K562 (cell line): ENCODE data around the gene TCEAL6. TPM values are rescaled to one million over a fixed set of nuclear protein-coding genes. Genes with fewer than 3 reads are reported as not detected.

Source experiments
- ATAC-seq: fragments of 200-7000 bp; cut with Tn5 transposase; 3 replicates; pipeline ENCODE4 v1.9.1; 2020; ENCODE audit warnings: moderate library complexity
- BruUV-seq: library from RNA; stranded (reverse); fragments of 400-500 nt; replicated peaks from 2 replicates; lab custom pipeline; 2021; lab: Mats Ljungman, UMichigan
- CTCF ChIA-PET: fragments of 300-600 bp; formaldehyde crosslinking; extraction: SDS; loops from one replicate; lab custom pipeline; 2021; ENCODE audit warnings: low intra/inter-chr PET ratio; lab: Yijun Ruan, JAX
- POLR2A ChIA-PET: fragments of 300-600, 350-650 bp; sonication (Branson Sonifier 250); formaldehyde crosslinking; extraction: SDS; loops from one replicate; lab custom pipeline; 2021; ENCODE audit warnings: antibody characterized with exemption, inconsistent platforms; lab: Yijun Ruan, JAX
- DNase-seq, 4 experiments: peaks; one replicate each; pipeline versions ENCODE4 v3.0.0 to v3.0.0-alpha.2; 2011 to 2018; ENCODE audit warnings: low spot score in 3 of 4, mixed read lengths in 3 of 4; ENCODE audit errors: extremely low read depth in 1 of 4
- FAIRE-seq: peaks from 2 replicates; lab custom pipeline; 2011; peaks lifted over from hg19 to GRCh38; lab: Jason Lieb, UNC
- H2AFZ ChIP-seq: 2 replicates; pipeline ENCODE4 v1.6.0; 2011; ENCODE audit warnings: low read depth, low read length, control low read depth, inconsistent platforms
- H3K27ac ChIP-seq: fragments of 200-600 bp; 3 replicates; pipeline ENCODE4 v1.8.0; 2011; ENCODE audit warnings: low read depth, mild to moderate bottlenecking, control low read depth, inconsistent platforms, low read length, moderate library complexity, mixed read lengths; ENCODE audit errors: extremely low read depth
- H3K27me3 ChIP-seq, 2 experiments: fragments of 300-600 bp in 1 of 2; 2 replicates in 1 of 2; 3 replicates in 1 of 2; pipeline versions ENCODE4 v1.6.0 to v1.8.0; 2011; ENCODE audit warnings: inconsistent platforms in 2 of 2, low read length in 2 of 2, mild to moderate bottlenecking in 1 of 2, mixed read lengths in 1 of 2, moderate library complexity in 1 of 2; ENCODE audit not compliant: control insufficient read depth in 2 of 2, insufficient read depth in 2 of 2
- H3K36me3 ChIP-seq: fragments of 300-600 bp; 3 replicates; pipeline ENCODE4 v1.8.0; 2011; ENCODE audit warnings: mild to moderate bottlenecking, low read length, inconsistent platforms; ENCODE audit not compliant: control insufficient read depth, insufficient read depth
- H3K4me1 ChIP-seq, 2 experiments: fragments of 200-600 bp in 1 of 2; replicated peaks in 1 of 2; 2 replicates in 1 of 2; 3 replicates in 1 of 2; pipeline versions ENCODE4 v1.5.1 to v1.8.0; 2011; ENCODE audit warnings: inconsistent platforms in 2 of 2, low read length in 2 of 2, mild to moderate bottlenecking in 1 of 2, mixed read lengths in 1 of 2, moderate library complexity in 1 of 2; ENCODE audit not compliant: control insufficient read depth in 2 of 2, insufficient read depth in 2 of 2
- H3K4me2 ChIP-seq: 2 replicates; pipeline ENCODE4 v1.6.1; 2011; ENCODE audit warnings: low read length, control low read depth, inconsistent platforms, mixed read lengths; ENCODE audit not compliant: insufficient read depth
- H3K4me3 ChIP-seq: fragments of 200-600 bp; sonication (generic), shearing (Covaris generic); 2 replicates; pipeline ENCODE4 v1.5.1; 2016; ENCODE audit warnings: control low read depth, inconsistent platforms
- H3K79me2 ChIP-seq: fragments of 200-600 bp; 3 replicates; pipeline ENCODE4 v1.8.0; 2011; ENCODE audit warnings: low read length, inconsistent platforms; ENCODE audit not compliant: control insufficient read depth, insufficient read depth
- H3K9ac ChIP-seq, 2 experiments: 2 replicates each; pipeline versions ENCODE4 v1.6.0 to v1.6.1; 2011; ENCODE audit warnings: low read depth in 2 of 2, low read length in 2 of 2, control low read depth in 1 of 2, inconsistent platforms in 1 of 2, mild to moderate bottlenecking in 1 of 2, mixed read lengths in 1 of 2; ENCODE audit not compliant: insufficient read depth in 1 of 2
- H3K9me1 ChIP-seq: one replicate; pipeline ENCODE4 v1.6.0; 2011; ENCODE audit warnings: inconsistent platforms, mild to moderate bottlenecking, low read length, moderate library complexity; ENCODE audit not compliant: control insufficient read depth, insufficient read depth
- H3K9me3 ChIP-seq: replicated peaks from 2 replicates; pipeline ENCODE4 v1.5.1; 2011; ENCODE audit warnings: low read depth, low read length, inconsistent platforms; ENCODE audit not compliant: control insufficient read depth, insufficient read depth
- H4K20me1 ChIP-seq: replicated peaks from 2 replicates; pipeline ENCODE4 v1.6.1; 2011; ENCODE audit warnings: low read length, inconsistent platforms, mixed read lengths; ENCODE audit not compliant: control insufficient read depth, insufficient read depth
- ESRRA ChIP-seq: fragments of 450-650 bp; IDR thresholded peaks from 2 replicates; pipeline ENCODE4 v1.6.1; 2014; ENCODE audit warnings: low read depth, mild to moderate bottlenecking, moderate library complexity, borderline replicate concordance
- MAFF ChIP-seq: IDR thresholded peaks from 2 replicates; pipeline ENCODE4 v1.6.1; 2012; ENCODE audit warnings: low read length, improper control_type of control experiment
- MAFG ChIP-seq: fragments of 450-650 bp; conservative IDR thresholded peaks from 2 replicates; pipeline ENCODE4 v1.6.1; 2016; ENCODE audit warnings: missing genetic modification characterization, missing compliant biosample characterization
- RBM34 ChIP-seq: fragments of 200-400 bp; formaldehyde crosslinking; IDR thresholded peaks from 2 replicates; pipeline ENCODE4 v1.6.1; 2018; ENCODE audit warnings: low read length, borderline replicate concordance; ENCODE audit not compliant: insufficient read depth
- SLC30A9 ChIP-seq: fragments of 250-450 bp; sonication (Bioruptor Pico); IDR thresholded peaks from 2 replicates; pipeline ENCODE4 v1.8.0; 2022; ENCODE audit warnings: mild to moderate bottlenecking, moderate library complexity
- TFAM ChIP-seq: fragments of 250-450 bp; sonication (Bioruptor Pico); conservative IDR thresholded peaks from 2 replicates; pipeline ENCODE4 v1.5.0; 2021; ENCODE audit warnings: mild to moderate bottlenecking, moderate library complexity
- ZEB2 ChIP-seq: fragments of 450-650 bp; IDR thresholded peaks from 2 replicates; pipeline ENCODE4 v1.6.1; 2016
- ZNF232 ChIP-seq: sonication (generic); formaldehyde crosslinking; IDR thresholded peaks from 2 replicates; pipeline ENCODE4 v1.8.0; 2022; ENCODE audit warnings: mild to moderate bottlenecking, missing genetic modification reagents
- ZNF316 ChIP-seq: fragments of 450-650 bp; IDR thresholded peaks from 2 replicates; pipeline ENCODE4 v1.6.1; 2016
- ZNF785 ChIP-seq: fragments of 250-450 bp; sonication (Bioruptor Pico); IDR thresholded peaks from 2 replicates; pipeline ENCODE4 v1.4.0; 2020; ENCODE audit warnings: mild to moderate bottlenecking
- ZNF830 ChIP-seq: fragments of 250-450 bp; sonication (Bioruptor Pico); IDR thresholded peaks from 2 replicates; pipeline ENCODE4 v1.5.0; 2021; ENCODE audit warnings: mild to moderate bottlenecking
- WGBS: fragments of 100-300 bp; shearing (Covaris generic); methylation state at CpG from one replicate; pipeline ENCODE4 v1.1.6; 2016; ENCODE audit warnings: low coverage, mixed read lengths; ENCODE audit not compliant: insufficient coverage; ENCODE audit errors: missing lambda C conversion rate; 5-methylcytosine and 5-hydroxymethylcytosine counted together
- in situ Hi-C: fragments of 300-500 bp; cut with MboI; formaldehyde crosslinking; loops from 4 replicates; pipeline ENCODE4 v1.15.0; 2018; ENCODE audit warnings: inconsistent platforms, mixed read lengths
- intact Hi-C: fragments of 100-400 bp; cut with micrococcal nuclease; formaldehyde crosslinking; loops from 2 replicates; pipeline ENCODE4 v1.14.2; 2022
- polyA plus RNA-seq, 8 experiments: library from polyadenylated mRNA; depleted of rRNA in 4 of 8; stranded (reverse) in 5 of 8; unstranded in 3 of 8; fragments of >200 nt; fragmentation: Nextera tagmentation in 2 of 8; fragmentation: Illumina TruSeq in 1 of 8; extraction: Ambion mirVana in 2 of 8; extraction: Trizol in 1 of 8; gene quantifications; 2 replicates each; pipeline versions ENCODE4 v1.2.1 to v1.2.3, GENCODE V29; 2011 to 2014; ENCODE audit warnings: inconsistent platforms in 1 of 8, missing spikeins in 1 of 8
- total RNA-seq, 7 experiments: library from RNA; depleted of rRNA in 6 of 7; stranded (reverse); fragments of >200 nt in 6 of 7; fragmentation: Illumina TruSeq in 2 of 7; extraction: Trizol in 2 of 7; gene quantifications; 2 replicates each; pipeline versions ENCODE4 v1.2.1 to v1.2.3, GENCODE V29; 2011 to 2021; ENCODE audit warnings: low replicate concordance in 1 of 7
- TF ChIP-seq, protein P1 (sequence below): fragments of 450-650 bp; IDR thresholded peaks from 2 replicates; pipeline ENCODE4 v1.6.1; 2018; ENCODE audit not compliant: partially characterized antibody
- TF ChIP-seq, protein P2 (sequence below): fragments of 250-450 bp; sonication (Bioruptor Pico); IDR thresholded peaks from 2 replicates; pipeline ENCODE4 v1.5.0; 2021; ENCODE audit warnings: mild to moderate bottlenecking, moderate library complexity
- TF ChIP-seq, protein P3 (sequence below): fragments of 450-650 bp; IDR thresholded peaks from 2 replicates; pipeline ENCODE4 v1.6.1; 2016; ENCODE audit warnings: low read depth, mild to moderate bottlenecking, moderate library complexity

Gene TCEAL6
- total and polyA plus RNA-seq, 9 of the 15 experiments (the other 6 are each of a cell fraction or from before 2014, with no cell fraction given), result not detected

DNA sequence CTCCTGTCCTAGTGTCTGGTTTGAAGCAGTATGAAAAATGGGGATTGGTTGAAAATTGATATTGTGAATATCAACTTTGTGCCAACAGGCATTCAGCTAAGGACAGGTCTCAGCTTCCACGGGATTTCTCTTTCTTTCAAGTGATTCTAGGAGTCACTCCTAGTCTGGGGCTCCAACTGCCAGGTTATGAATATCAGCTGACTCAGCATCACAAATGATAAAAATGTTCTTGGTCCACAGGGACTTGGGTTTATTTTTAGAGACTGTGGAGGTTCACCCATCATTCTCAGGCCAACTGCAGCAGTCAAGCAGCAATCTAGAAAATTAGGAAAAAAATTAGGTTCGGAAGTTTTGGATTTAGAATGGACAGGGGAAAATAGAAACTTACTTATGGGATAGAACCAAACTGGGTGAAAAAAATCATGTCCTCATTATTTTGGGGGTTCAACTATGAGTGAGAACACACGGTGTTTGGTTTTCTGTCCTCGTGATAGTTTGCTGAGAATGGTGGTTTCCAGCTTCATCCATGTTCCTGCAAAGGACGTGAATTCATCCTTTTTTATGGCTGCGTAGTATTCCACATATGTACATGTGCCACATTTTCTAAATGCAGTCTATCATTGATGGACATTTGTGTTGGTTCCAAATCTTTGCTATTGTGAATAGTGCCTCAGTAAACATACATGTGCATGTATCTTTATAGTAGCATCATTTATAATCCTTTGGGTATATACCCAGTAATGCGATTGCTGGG, 43.9 kb upstream of the TCEAL6 start:
- FAIRE-seq (no peak), ATAC-seq (no peak), DNase-seq (no peak)
- ChIA-PET CTCF (no interaction called here), POLR2A (interaction anchor here (1.1 kb wide), 1 partner anchor 12 kb away, joined by 4 read pairs; no protein-coding TSS in a partner anchor)
- BruUV-seq, result no TSS peak
- no peak overlapping the region for H2AFZ ChIP-seq
- no peaks in the 10 kb centered on the region for H3K9me1 ChIP-seq
- H3K4me1 ChIP-seq, result no peaks in the 10 kb centered on the region
- 6% methylated on average over 7 of the region's 7 CpGs for WGBS
- no peak overlapping the region for H3K4me2 ChIP-seq
- H3K27me3 ChIP-seq, result no peaks in the 10 kb centered on the region
- in situ Hi-C loops, result no loop called here
- H4K20me1 ChIP-seq, result no peaks in the 10 kb centered on the region
- intact Hi-C loops, result no loop called here
- H3K9ac ChIP-seq, result no peak overlapping the region
- H3K9me3 ChIP-seq, result no peaks in the 10 kb centered on the region
- no peak overlapping the region for H3K27ac ChIP-seq
- H3K36me3 ChIP-seq, result no peaks in the 10 kb centered on the region
- H3K79me2 ChIP-seq, result no peaks in the 10 kb centered on the region
- H3K4me3 ChIP-seq, result no peak overlapping the region
- TF ChIP-seq, protein P1, sequence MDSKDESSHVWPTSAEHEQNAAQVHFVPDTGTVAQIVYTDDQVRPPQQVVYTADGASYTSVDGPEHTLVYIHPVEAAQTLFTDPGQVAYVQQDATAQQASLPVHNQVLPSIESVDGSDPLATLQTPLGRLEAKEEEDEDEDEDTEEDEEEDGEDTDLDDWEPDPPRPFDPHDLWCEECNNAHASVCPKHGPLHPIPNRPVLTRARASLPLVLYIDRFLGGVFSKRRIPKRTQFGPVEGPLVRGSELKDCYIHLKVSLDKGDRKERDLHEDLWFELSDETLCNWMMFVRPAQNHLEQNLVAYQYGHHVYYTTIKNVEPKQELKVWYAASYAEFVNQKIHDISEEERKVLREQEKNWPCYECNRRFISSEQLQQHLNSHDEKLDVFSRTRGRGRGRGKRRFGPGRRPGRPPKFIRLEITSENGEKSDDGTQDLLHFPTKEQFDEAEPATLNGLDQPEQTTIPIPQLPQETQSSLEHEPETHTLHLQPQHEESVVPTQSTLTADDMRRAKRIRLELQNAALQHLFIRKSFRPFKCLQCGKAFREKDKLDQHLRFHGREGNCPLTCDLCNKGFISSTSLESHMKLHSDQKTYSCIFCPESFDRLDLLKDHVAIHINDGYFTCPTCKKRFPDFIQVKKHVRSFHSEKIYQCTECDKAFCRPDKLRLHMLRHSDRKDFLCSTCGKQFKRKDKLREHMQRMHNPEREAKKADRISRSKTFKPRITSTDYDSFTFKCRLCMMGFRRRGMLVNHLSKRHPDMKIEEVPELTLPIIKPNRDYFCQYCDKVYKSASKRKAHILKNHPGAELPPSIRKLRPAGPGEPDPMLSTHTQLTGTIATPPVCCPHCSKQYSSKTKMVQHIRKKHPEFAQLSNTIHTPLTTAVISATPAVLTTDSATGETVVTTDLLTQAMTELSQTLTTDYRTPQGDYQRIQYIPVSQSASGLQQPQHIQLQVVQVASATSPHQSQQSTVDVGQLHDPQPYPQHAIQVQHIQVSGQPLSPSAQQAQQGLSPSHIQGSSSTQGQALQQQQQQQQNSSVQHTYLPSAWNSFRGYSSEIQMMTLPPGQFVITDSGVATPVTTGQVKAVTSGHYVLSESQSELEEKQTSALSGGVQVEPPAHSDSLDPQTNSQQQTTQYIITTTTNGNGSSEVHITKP, result no peak
- no peak for TF ChIP-seq TFAM (CRISPR knock-in tag)
- TF ChIP-seq ESRRA, result no peak
- TF ChIP-seq, protein P2, sequence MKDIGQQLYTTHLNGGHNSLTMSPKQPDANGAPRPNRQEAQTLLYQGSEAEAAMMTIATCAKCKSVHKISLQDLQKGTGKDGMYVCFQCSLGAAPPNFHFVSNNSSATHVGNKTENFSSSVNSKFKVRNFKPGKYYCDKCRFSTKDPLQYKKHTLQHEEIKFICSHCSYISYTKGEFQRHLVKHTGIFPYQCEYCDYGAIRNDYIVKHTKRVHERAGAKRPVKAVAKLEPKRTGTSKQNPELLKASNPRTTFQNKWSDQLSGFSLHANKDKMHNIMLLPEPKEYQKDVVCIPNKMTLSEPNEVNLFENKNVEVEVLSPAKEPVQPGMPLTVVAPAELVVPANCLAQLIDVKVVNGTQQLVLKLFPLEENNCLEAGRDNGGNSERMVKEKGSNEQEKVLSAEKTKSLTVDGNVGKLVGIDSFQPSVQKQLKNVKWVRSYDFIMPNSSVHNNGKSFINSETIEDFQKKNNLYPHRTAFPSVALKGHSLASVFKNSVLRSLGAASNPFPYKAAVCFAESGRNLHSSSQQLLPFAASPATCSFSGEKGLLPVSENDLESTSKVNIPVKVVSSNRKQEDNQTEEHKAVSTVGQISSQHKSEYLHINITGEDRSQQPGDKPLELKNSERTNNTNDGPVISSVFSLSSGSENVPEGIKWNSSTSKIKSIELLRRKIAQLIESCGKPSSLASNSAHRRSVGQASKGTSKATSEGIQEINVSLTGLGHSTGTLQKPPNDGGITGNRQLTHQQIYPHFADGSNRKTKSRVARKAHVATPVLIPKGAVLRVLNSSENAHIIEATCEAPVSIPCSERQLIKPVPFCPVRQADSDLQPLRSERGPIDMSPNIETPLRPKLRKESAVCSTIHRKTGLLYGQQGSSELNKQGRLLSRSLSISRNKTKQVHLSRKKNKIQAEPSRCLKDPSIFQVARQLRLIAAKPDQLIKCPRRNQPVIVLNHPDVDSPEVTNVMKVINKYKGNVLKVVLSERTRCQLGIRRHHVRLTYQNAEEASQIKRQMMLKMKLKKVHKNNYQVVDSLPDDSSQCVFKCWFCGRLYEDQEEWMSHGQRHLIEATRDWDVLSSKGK (CRISPR knock-in tag), result no peak
- peak; percentile 53 for TF ChIP-seq MAFG (tag)
- no peak for TF ChIP-seq RBM34
- TF ChIP-seq ZNF785 (CRISPR knock-in tag), result no peak
- TF ChIP-seq, protein P3, sequence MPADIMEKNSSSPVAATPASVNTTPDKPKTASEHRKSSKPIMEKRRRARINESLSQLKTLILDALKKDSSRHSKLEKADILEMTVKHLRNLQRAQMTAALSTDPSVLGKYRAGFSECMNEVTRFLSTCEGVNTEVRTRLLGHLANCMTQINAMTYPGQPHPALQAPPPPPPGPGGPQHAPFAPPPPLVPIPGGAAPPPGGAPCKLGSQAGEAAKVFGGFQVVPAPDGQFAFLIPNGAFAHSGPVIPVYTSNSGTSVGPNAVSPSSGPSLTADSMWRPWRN, result no peak
- TF ChIP-seq MAFF, result peak; percentile 52
- TF ChIP-seq SLC30A9 (CRISPR knock-in tag), result no peak
- TF ChIP-seq ZNF316, result peak; percentile 54; the same call in 1 of the 2 replicates
- no peak for TF ChIP-seq ZNF232 (CRISPR knock-in tag)
- TF ChIP-seq ZNF830 (CRISPR knock-in tag), result no peak
- no peak for TF ChIP-seq ZEB2
